ENCODE data around the gene NAA11.

Gene NAA11

GRCh38 chr4:79334341-79334740 is 8.5 kb upstream of the NAA11 start:
- in situ Hi-C loops (cut with MboI; ENCODE audit: low sequenced_read_pairs): no loop called here
- Histone ChIP-seq H3K27me3 (ENCODE audit: low read depth) (no peaks in the 10 kb centered on the region), H3K36me3 (replicated peaks) (no peaks in the 10 kb centered on the region), H3K9me3 (no peaks in the 10 kb centered on the region), H3K4me1 (no peaks in the 10 kb centered on the region), H3K4me3 (no peak overlapping the region)
- DNase-seq (ENCODE audit: low spot score in 2 of 2): no peak

GRCh38 chr4:79331126-79331876 is 5.4 kb upstream of the NAA11 start:
- Histone ChIP-seq H3K27me3 (ENCODE audit: low read depth) (no peaks in the 10 kb centered on the region), H3K9me3 (no peaks in the 10 kb centered on the region), H3K4me3 (no peak overlapping the region), H3K36me3 (replicated peaks) (no peaks in the 10 kb centered on the region), H3K4me1 (no peaks in the 10 kb centered on the region)
- in situ Hi-C loops (cut with MboI; ENCODE audit: low sequenced_read_pairs): no loop called here
- no peak for DNase-seq (ENCODE audit: low spot score in 2 of 2)

GRCh38 chr4:79330720-79331119 is 4.9 kb upstream of the NAA11 start:
- H3K36me3 ChIP-seq (replicated peaks): no peaks in the 10 kb centered on the region
- no peaks in the 10 kb centered on the region for H3K4me1 ChIP-seq
- no peak for DNase-seq (ENCODE audit: low spot score in 2 of 2)
- H3K27me3 ChIP-seq (ENCODE audit: low read depth): no peaks in the 10 kb centered on the region
- no peaks in the 10 kb centered on the region for H3K9me3 ChIP-seq
- H3K4me3 ChIP-seq: no peak overlapping the region
- in situ Hi-C loops (cut with MboI; ENCODE audit: low sequenced_read_pairs): no loop called here

- H3K4me3 ChIP-seq: no peak overlapping the region
Observed at GRCh38 chr4:79325436-79325835, 425 bp downstream of the NAA11 start.

GRCh38 chr4:79319975-79320374 is 5.9 kb downstream of the NAA11 start:
- no peaks in the 10 kb centered on the region for H3K27me3 ChIP-seq (ENCODE audit: low read depth)
- in situ Hi-C loops (cut with MboI; ENCODE audit: low sequenced_read_pairs): no loop called here
- H3K4me1 ChIP-seq: no peaks in the 10 kb centered on the region
- no peaks in the 10 kb centered on the region for H3K9me3 ChIP-seq
- H3K4me3 ChIP-seq: no peak overlapping the region
- H3K36me3 ChIP-seq (replicated peaks): no peaks in the 10 kb centered on the region
- DNase-seq (ENCODE audit: low spot score in 2 of 2): no peak

More at GRCh38 chr4:79325436-79325835, 425 bp downstream of the NAA11 start:
- Histone ChIP-seq H3K27me3 (ENCODE audit: low read depth) (no peaks in the 10 kb centered on the region), H3K36me3 (replicated peaks) (no peaks in the 10 kb centered on the region), H3K4me1 (no peaks in the 10 kb centered on the region), H3K9me3 (no peaks in the 10 kb centered on the region)
- in situ Hi-C loops (cut with MboI; ENCODE audit: low sequenced_read_pairs): no loop called here
- no peak for DNase-seq (ENCODE audit: low spot score in 2 of 2)

- no peak overlapping the region for H3K4me3 ChIP-seq
- in situ Hi-C loops (cut with MboI; ENCODE audit: low sequenced_read_pairs): no loop called here
- H3K27me3 ChIP-seq (ENCODE audit: low read depth): no peaks in the 10 kb centered on the region
- no peaks in the 10 kb centered on the region for H3K9me3 ChIP-seq
- no peaks in the 10 kb centered on the region for H3K36me3 ChIP-seq (replicated peaks)
- no peaks in the 10 kb centered on the region for H3K4me1 ChIP-seq
- no peak for DNase-seq (ENCODE audit: low spot score in 2 of 2)
Observed at GRCh38 chr4:79317711-79318110, 8.2 kb downstream of the NAA11 start.

- H3K27me3 ChIP-seq (ENCODE audit: low read depth): no peaks in the 10 kb centered on the region
- no peaks in the 10 kb centered on the region for H3K9me3 ChIP-seq
- no peak overlapping the region for H3K4me3 ChIP-seq
- DNase-seq (ENCODE audit: low spot score in 2 of 2): no peak
- H3K36me3 ChIP-seq (replicated peaks): no peaks in the 10 kb centered on the region
- in situ Hi-C loops (cut with MboI; ENCODE audit: low sequenced_read_pairs): no loop called here
- no peaks in the 10 kb centered on the region for H3K4me1 ChIP-seq
Observed at GRCh38 chr4:79315891-79316290, 10.0 kb downstream of the NAA11 start.

GRCh38 chr4:79311279-79311678 is 14.6 kb downstream of the NAA11 start:
- H3K36me3 ChIP-seq (replicated peaks): no peaks in the 10 kb centered on the region
- no peak for DNase-seq (ENCODE audit: low spot score in 2 of 2)
- H3K4me1 ChIP-seq: no peaks in the 10 kb centered on the region
- no peak overlapping the region for H3K4me3 ChIP-seq
- in situ Hi-C loops (cut with MboI; ENCODE audit: low sequenced_read_pairs): no loop called here
- H3K27me3 ChIP-seq (ENCODE audit: low read depth): no peaks in the 10 kb centered on the region
- no peaks in the 10 kb centered on the region for H3K9me3 ChIP-seq

- H3K9me3 ChIP-seq: no peaks in the 10 kb centered on the region
- no peak overlapping the region for H3K4me3 ChIP-seq
- DNase-seq (ENCODE audit: low spot score in 2 of 2): no peak
- H3K36me3 ChIP-seq (replicated peaks): no peaks in the 10 kb centered on the region
- in situ Hi-C loops (cut with MboI; ENCODE audit: low sequenced_read_pairs): no loop called here
- no peaks in the 10 kb centered on the region for H3K4me1 ChIP-seq
- H3K27me3 ChIP-seq (ENCODE audit: low read depth): no peaks in the 10 kb centered on the region
Observed at GRCh38 chr4:79308971-79309370, 16.9 kb downstream of the NAA11 start.

- H3K4me1 ChIP-seq: no peaks in the 10 kb centered on the region
- H3K4me3 ChIP-seq: no peak overlapping the region
- no peaks in the 10 kb centered on the region for H3K9me3 ChIP-seq
- no peak for DNase-seq (ENCODE audit: low spot score in 2 of 2)
- H3K36me3 ChIP-seq (replicated peaks): no peaks in the 10 kb centered on the region
- H3K27me3 ChIP-seq (ENCODE audit: low read depth): no peaks in the 10 kb centered on the region
- in situ Hi-C loops (cut with MboI; ENCODE audit: low sequenced_read_pairs): no loop called here
Observed at GRCh38 chr4:79308137-79308536, 17.7 kb downstream of the NAA11 start.

GRCh38 chr4:79306795-79307194 is 19.1 kb downstream of the NAA11 start:
- in situ Hi-C loops (cut with MboI; ENCODE audit: low sequenced_read_pairs): no loop called here
- no peak overlapping the region for H3K4me3 ChIP-seq
- no peaks in the 10 kb centered on the region for H3K36me3 ChIP-seq (replicated peaks)
- no peaks in the 10 kb centered on the region for H3K27me3 ChIP-seq (ENCODE audit: low read depth)
- H3K9me3 ChIP-seq: no peaks in the 10 kb centered on the region
- H3K4me1 ChIP-seq: no peaks in the 10 kb centered on the region
- no peak for DNase-seq (ENCODE audit: low spot score in 2 of 2)

GRCh38 chr4:79300280-79300679 is 25.6 kb downstream of the NAA11 start:
- in situ Hi-C loops (cut with MboI; ENCODE audit: low sequenced_read_pairs): no loop called here
- Histone ChIP-seq H3K27me3 (ENCODE audit: low read depth) (no peaks in the 10 kb centered on the region), H3K9me3 (no peaks in the 10 kb centered on the region), H3K36me3 (replicated peaks) (no peaks in the 10 kb centered on the region), H3K4me1 (no peaks in the 10 kb centered on the region), H3K4me3 (no peak overlapping the region)
- DNase-seq (ENCODE audit: low spot score in 2 of 2): no peak

- Histone ChIP-seq H3K4me3 (no peak overlapping the region), H3K36me3 (replicated peaks) (no peaks in the 10 kb centered on the region), H3K4me1 (no peaks in the 10 kb centered on the region), H3K27me3 (ENCODE audit: low read depth) (no peaks in the 10 kb centered on the region), H3K9me3 (no peaks in the 10 kb centered on the region)
- in situ Hi-C loops (cut with MboI; ENCODE audit: low sequenced_read_pairs): no loop called here
- DNase-seq (ENCODE audit: low spot score in 2 of 2): no peak
Observed at GRCh38 chr4:79298484-79298883, 27.4 kb downstream of the NAA11 start.

- H3K9me3 ChIP-seq: no peaks in the 10 kb centered on the region
- no peak for DNase-seq (ENCODE audit: low spot score in 2 of 2)
Observed at GRCh38 chr4:79298027-79298426, 27.8 kb downstream of the NAA11 start.

GRCh38 chr4:79297479-79297878 is 28.4 kb downstream of the NAA11 start:
- H3K9me3 ChIP-seq: no peaks in the 10 kb centered on the region
- no peaks in the 10 kb centered on the region for H3K4me1 ChIP-seq
- no peaks in the 10 kb centered on the region for H3K36me3 ChIP-seq (replicated peaks)
- no peak for DNase-seq (ENCODE audit: low spot score in 2 of 2)
- no peak overlapping the region for H3K4me3 ChIP-seq
- in situ Hi-C loops (cut with MboI; ENCODE audit: low sequenced_read_pairs): no loop called here
- no peaks in the 10 kb centered on the region for H3K27me3 ChIP-seq (ENCODE audit: low read depth)

More at GRCh38 chr4:79298027-79298426, 27.8 kb downstream of the NAA11 start:
- no peaks in the 10 kb centered on the region for H3K36me3 ChIP-seq (replicated peaks)
- H3K4me3 ChIP-seq: no peak overlapping the region
- in situ Hi-C loops (cut with MboI; ENCODE audit: low sequenced_read_pairs): no loop called here
- no peaks in the 10 kb centered on the region for H3K27me3 ChIP-seq (ENCODE audit: low read depth)
- no peaks in the 10 kb centered on the region for H3K4me1 ChIP-seq

Data from HAP-1 (cell line).